K562 (cell line): ENCODE results near the gene AMIGO1. TPM values are rescaled to one million over a fixed set of nuclear protein-coding genes. Genes with fewer than 3 reads are reported as not detected.
A peak's percentile ranks its signal among the peaks of the same experiment; 100 is the strongest.

ENCODE experiments used
- ATAC-seq: fragments of 200-7000 bp; cut with Tn5 transposase; 3 replicates; pipeline ENCODE4 v1.9.1; 2020; ENCODE audit warnings: moderate library complexity
- BruUV-seq: library from RNA; stranded (reverse); fragments of 400-500 nt; replicated peaks from 2 replicates; lab custom pipeline; 2021; lab: Mats Ljungman, UMichigan
- CTCF ChIA-PET: fragments of 300-600 bp; formaldehyde crosslinking; extraction: SDS; loops from one replicate; lab custom pipeline; 2021; ENCODE audit warnings: low intra/inter-chr PET ratio; lab: Yijun Ruan, JAX
- POLR2A ChIA-PET: fragments of 300-600, 350-650 bp; sonication (Branson Sonifier 250); formaldehyde crosslinking; extraction: SDS; loops from one replicate; lab custom pipeline; 2021; ENCODE audit warnings: antibody characterized with exemption, inconsistent platforms; lab: Yijun Ruan, JAX
- DNase-seq, 4 experiments: peaks; one replicate each; pipeline versions ENCODE4 v3.0.0 to v3.0.0-alpha.2; 2011 to 2018; ENCODE audit warnings: low spot score in 3 of 4, mixed read lengths in 3 of 4; ENCODE audit errors: extremely low read depth in 1 of 4
- FAIRE-seq: peaks from 2 replicates; lab custom pipeline; 2011; peaks lifted over from hg19 to GRCh38; lab: Jason Lieb, UNC
- H2AFZ ChIP-seq: 2 replicates; pipeline ENCODE4 v1.6.0; 2011; ENCODE audit warnings: low read depth, low read length, control low read depth, inconsistent platforms
- H3K27ac ChIP-seq: fragments of 200-600 bp; 3 replicates; pipeline ENCODE4 v1.8.0; 2011; ENCODE audit warnings: low read depth, mild to moderate bottlenecking, control low read depth, inconsistent platforms, low read length, moderate library complexity, mixed read lengths; ENCODE audit errors: extremely low read depth
- H3K27me3 ChIP-seq, 2 experiments: fragments of 300-600 bp in 1 of 2; 2 replicates in 1 of 2; 3 replicates in 1 of 2; pipeline versions ENCODE4 v1.6.0 to v1.8.0; 2011; ENCODE audit warnings: inconsistent platforms in 2 of 2, low read length in 2 of 2, mild to moderate bottlenecking in 1 of 2, mixed read lengths in 1 of 2, moderate library complexity in 1 of 2; ENCODE audit not compliant: control insufficient read depth in 2 of 2, insufficient read depth in 2 of 2
- H3K36me3 ChIP-seq: fragments of 300-600 bp; 3 replicates; pipeline ENCODE4 v1.8.0; 2011; ENCODE audit warnings: mild to moderate bottlenecking, low read length, inconsistent platforms; ENCODE audit not compliant: control insufficient read depth, insufficient read depth
- H3K4me1 ChIP-seq, 2 experiments: fragments of 200-600 bp in 1 of 2; replicated peaks in 1 of 2; 2 replicates in 1 of 2; 3 replicates in 1 of 2; pipeline versions ENCODE4 v1.5.1 to v1.8.0; 2011; ENCODE audit warnings: inconsistent platforms in 2 of 2, low read length in 2 of 2, mild to moderate bottlenecking in 1 of 2, mixed read lengths in 1 of 2, moderate library complexity in 1 of 2; ENCODE audit not compliant: control insufficient read depth in 2 of 2, insufficient read depth in 2 of 2
- H3K4me2 ChIP-seq: 2 replicates; pipeline ENCODE4 v1.6.1; 2011; ENCODE audit warnings: low read length, control low read depth, inconsistent platforms, mixed read lengths; ENCODE audit not compliant: insufficient read depth
- H3K4me3 ChIP-seq: fragments of 200-600 bp; sonication (generic), shearing (Covaris generic); 2 replicates; pipeline ENCODE4 v1.5.1; 2016; ENCODE audit warnings: control low read depth, inconsistent platforms
- H3K79me2 ChIP-seq: fragments of 200-600 bp; 3 replicates; pipeline ENCODE4 v1.8.0; 2011; ENCODE audit warnings: low read length, inconsistent platforms; ENCODE audit not compliant: control insufficient read depth, insufficient read depth
- H3K9ac ChIP-seq, 2 experiments: 2 replicates each; pipeline versions ENCODE4 v1.6.0 to v1.6.1; 2011; ENCODE audit warnings: low read depth in 2 of 2, low read length in 2 of 2, control low read depth in 1 of 2, inconsistent platforms in 1 of 2, mild to moderate bottlenecking in 1 of 2, mixed read lengths in 1 of 2; ENCODE audit not compliant: insufficient read depth in 1 of 2
- H3K9me1 ChIP-seq: one replicate; pipeline ENCODE4 v1.6.0; 2011; ENCODE audit warnings: inconsistent platforms, mild to moderate bottlenecking, low read length, moderate library complexity; ENCODE audit not compliant: control insufficient read depth, insufficient read depth
- H3K9me3 ChIP-seq: replicated peaks from 2 replicates; pipeline ENCODE4 v1.5.1; 2011; ENCODE audit warnings: low read depth, low read length, inconsistent platforms; ENCODE audit not compliant: control insufficient read depth, insufficient read depth
- H4K20me1 ChIP-seq: replicated peaks from 2 replicates; pipeline ENCODE4 v1.6.1; 2011; ENCODE audit warnings: low read length, inconsistent platforms, mixed read lengths; ENCODE audit not compliant: control insufficient read depth, insufficient read depth
- ETV6 ChIP-seq, 3 experiments: fragments of 150-350 bp in 1 of 3; sonication (generic) in 1 of 3; formaldehyde crosslinking in 1 of 3; IDR thresholded peaks; 2 replicates each; pipeline versions ENCODE4 v1.6.1 to v1.8.0; 2014 to 2022; ENCODE audit warnings: borderline replicate concordance in 2 of 3, low read depth in 2 of 3, antibody characterized with exemption in 1 of 3, low read length in 1 of 3, mild to moderate bottlenecking in 1 of 3, missing genetic modification reagents in 1 of 3
- HDAC6 ChIP-seq: IDR thresholded peaks from 2 replicates; pipeline ENCODE4 v1.6.1; 2012; ENCODE audit warnings: low read depth, mild to moderate bottlenecking, control low read depth, inconsistent platforms, low read length, moderate library complexity
- HDGF ChIP-seq: fragments of 450-650 bp; IDR thresholded peaks from 2 replicates; pipeline ENCODE4 v1.6.1; 2016
- IRF2 ChIP-seq: sonication (generic); formaldehyde crosslinking; IDR thresholded peaks from 2 replicates; pipeline ENCODE4 v1.8.1; 2022; ENCODE audit warnings: mild to moderate bottlenecking, missing genetic modification reagents
- SLC30A9 ChIP-seq: fragments of 250-450 bp; sonication (Bioruptor Pico); IDR thresholded peaks from 2 replicates; pipeline ENCODE4 v1.8.0; 2022; ENCODE audit warnings: mild to moderate bottlenecking, moderate library complexity
- SPI1 ChIP-seq: IDR thresholded peaks from 2 replicates; pipeline ENCODE4 v1.6.1; 2011; ENCODE audit warnings: low read depth, low read length, control low read depth, borderline replicate concordance
- ZNF282 ChIP-seq: sonication (generic); formaldehyde crosslinking; IDR thresholded peaks from 2 replicates; pipeline ENCODE4 v1.8.1; 2023; ENCODE audit warnings: missing genetic modification reagents
- ZNF316 ChIP-seq: fragments of 450-650 bp; IDR thresholded peaks from 2 replicates; pipeline ENCODE4 v1.6.1; 2016
- ZNF408 ChIP-seq: fragments of 250-450 bp; sonication (Bioruptor Pico); IDR thresholded peaks from 2 replicates; pipeline ENCODE4 v1.4.0; 2020; ENCODE audit warnings: low read depth, mild to moderate bottlenecking, moderate library complexity
- WGBS: fragments of 100-300 bp; shearing (Covaris generic); methylation state at CpG from one replicate; pipeline ENCODE4 v1.1.6; 2016; ENCODE audit warnings: low coverage, mixed read lengths; ENCODE audit not compliant: insufficient coverage; ENCODE audit errors: missing lambda C conversion rate; 5-methylcytosine and 5-hydroxymethylcytosine counted together
- in situ Hi-C: fragments of 300-500 bp; cut with MboI; formaldehyde crosslinking; loops from 4 replicates; pipeline ENCODE4 v1.15.0; 2018; ENCODE audit warnings: inconsistent platforms, mixed read lengths
- intact Hi-C: fragments of 100-400 bp; cut with micrococcal nuclease; formaldehyde crosslinking; loops from 2 replicates; pipeline ENCODE4 v1.14.2; 2022
- polyA plus RNA-seq, 8 experiments: library from polyadenylated mRNA; depleted of rRNA in 4 of 8; stranded (reverse) in 5 of 8; unstranded in 3 of 8; fragments of >200 nt; fragmentation: Nextera tagmentation in 2 of 8; fragmentation: Illumina TruSeq in 1 of 8; extraction: Ambion mirVana in 2 of 8; extraction: Trizol in 1 of 8; gene quantifications; 2 replicates each; pipeline versions ENCODE4 v1.2.1 to v1.2.3, GENCODE V29; 2011 to 2014; ENCODE audit warnings: inconsistent platforms in 1 of 8, missing spikeins in 1 of 8
- total RNA-seq, 7 experiments: library from RNA; depleted of rRNA in 6 of 7; stranded (reverse); fragments of >200 nt in 6 of 7; fragmentation: Illumina TruSeq in 2 of 7; extraction: Trizol in 2 of 7; gene quantifications; 2 replicates each; pipeline versions ENCODE4 v1.2.1 to v1.2.3, GENCODE V29; 2011 to 2021; ENCODE audit warnings: low replicate concordance in 1 of 7
- TF ChIP-seq, protein P1 (sequence below): sonication (generic); formaldehyde crosslinking; IDR thresholded peaks from 2 replicates; pipeline ENCODE4 v1.4.0; 2020; ENCODE audit warnings: mild to moderate bottlenecking, missing genetic modification reagents
- TF ChIP-seq, protein P2 (sequence below): sonication (generic); formaldehyde crosslinking; IDR thresholded peaks from 2 replicates; pipeline ENCODE4 v1.8.0; 2022; ENCODE audit warnings: mild to moderate bottlenecking, missing genetic modification reagents
- TF ChIP-seq, protein P3 (sequence below): sonication (generic); formaldehyde crosslinking; IDR thresholded peaks from 2 replicates; pipeline ENCODE4 v1.9.0; 2022; ENCODE audit warnings: mild to moderate bottlenecking, missing genetic modification reagents

Gene AMIGO1
- total and polyA plus RNA-seq, 9 of the 15 experiments (the other 6 are each of a cell fraction or from before 2014, with no cell fraction given) = 0.24 to 1.0 (median 0.54) TPM

DNA sequence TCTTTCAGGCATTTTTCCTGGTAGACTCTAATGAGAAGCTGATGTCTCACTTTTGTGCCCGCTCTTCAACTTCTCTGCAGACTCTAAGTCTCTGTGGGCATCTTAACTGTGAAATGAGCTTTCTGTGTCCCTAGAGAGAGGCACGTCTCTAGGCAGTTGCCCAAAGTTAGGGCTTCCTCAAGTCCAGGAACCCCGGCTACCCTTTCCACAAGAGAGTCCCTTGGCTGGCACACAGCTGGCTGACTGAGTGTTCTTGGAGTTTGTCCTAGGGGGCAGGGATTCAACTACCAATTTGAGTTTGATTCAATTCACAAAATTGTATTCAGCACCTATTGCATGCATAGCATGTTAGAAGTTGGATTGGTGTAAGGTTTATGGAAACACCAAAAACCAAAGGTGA lies 31.6 kb upstream of the AMIGO1 start:
- Histone ChIP-seq H2AFZ (peak overlapping the region; percentile 28; the same call in 1 of the 2 replicates), H3K9me3 (no peaks in the 10 kb centered on the region), H3K4me3 (no peak overlapping the region), H3K27ac (no peak overlapping the region), H3K9ac (no peak overlapping the region), H3K9me1 (no peaks in the 10 kb centered on the region), H3K79me2 (no peaks in the 10 kb centered on the region), H3K4me1 (peaks cover 2 to 16% of the 10 kb centered on the region in 2 experiments; a peak in 3 of 5 replicates), H3K4me2 (no peak overlapping the region), H4K20me1 (no peaks in the 10 kb centered on the region), H3K36me3 (no peaks in the 10 kb centered on the region), H3K27me3 (peaks cover 2 to 13% of the 10 kb centered on the region in 2 experiments; a peak in 2 of 5 replicates)
- in situ Hi-C loops = no loop called here
- CTCF ChIA-PET = no interaction called here
- DNase-seq (peak in 1 of 4 experiments; percentile 4), ATAC-seq (no peak), FAIRE-seq (no peak)
- no TSS peak for BruUV-seq
- peak; percentile 11; the same call in 1 of the 2 replicates for TF ChIP-seq IRF2 (CRISPR knock-in tag)
- TF ChIP-seq ZNF282 (CRISPR knock-in tag) = no peak
- no peak for TF ChIP-seq ZNF316
- TF ChIP-seq SLC30A9 = no peak
- POLR2A ChIA-PET = interaction anchor here (0.6 to 3.6 kb wide), 6 partner anchors 8 to 240 kb away, joined by 3 to 19 read pairs (median 8); partner anchors contain the start of gene GNAI3
- WGBS = 19% methylated on average over 3 of the region's 3 CpGs
- intact Hi-C loops = no loop called here

DNA sequence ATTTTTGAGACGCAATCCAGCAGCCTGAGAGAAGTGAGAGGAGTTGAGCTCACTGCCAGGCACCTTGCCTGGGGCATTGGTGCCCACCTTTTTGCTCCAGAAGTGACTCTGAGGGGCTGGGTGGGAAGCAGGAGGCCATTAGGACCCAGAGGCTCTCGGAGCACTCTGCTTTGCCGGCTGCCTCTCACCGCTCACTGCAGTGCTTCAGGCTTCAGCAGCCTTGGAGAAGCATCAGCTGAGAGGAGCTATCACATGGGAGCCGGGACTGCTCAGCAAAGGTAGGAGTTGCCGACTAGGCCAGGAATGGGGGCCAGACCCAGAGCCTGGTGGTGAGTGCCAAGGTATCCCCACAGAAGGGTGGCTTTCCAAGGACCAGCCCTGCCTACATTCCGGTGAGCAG lies 30.1 kb upstream of the AMIGO1 start, which contains the start of gene GPR61:
Gene GPR61 (plus strand): TSS at position 197 of the 400 bp plus-strand sequence. CDS start 3,151 bp downstream, outside the sequence.
- Histone ChIP-seq H3K4me1 (peaks cover 2 to 16% of the 10 kb centered on the region in 2 experiments; a peak in 3 of 5 replicates), H3K9me1 (no peaks in the 10 kb centered on the region), H3K36me3 (no peaks in the 10 kb centered on the region), H3K27ac (no peak within 1 kb of the TSS), H4K20me1 (no peaks in the 10 kb centered on the region), H3K27me3 (peaks cover 2 to 13% of the 10 kb centered on the region in 2 experiments; a peak in 2 of 5 replicates), H2AFZ (no peak within 1 kb of the TSS), H3K4me3 (no peak within 1 kb of the TSS), H3K79me2 (no peaks in the 10 kb centered on the region), H3K9ac (peak within 1 kb of the TSS in 1 of 2 experiments; percentile 12; a peak in 1 of 4 replicates), H3K4me2 (no peak within 1 kb of the TSS), H3K9me3 (no peaks in the 10 kb centered on the region)
- no peak for FAIRE-seq
- ATAC-seq = 0 out of 3 replicates have a peak, but pooled peaks have one; percentile 15
- ChIA-PET POLR2A (interaction anchor here (0.6 to 3.6 kb wide), 6 partner anchors 9 to 299 kb away, joined by 3 to 19 read pairs (median 3); partner anchors contain the start of gene GNAI3), CTCF (no interaction called here)
- BruUV-seq = no TSS peak
- intact Hi-C loops = loop anchor here (10.0 kb wide), 1 partner anchor 425 kb away; the partner anchor contains the start of gene ELAPOR1
- 9% methylated on average over 7 of the region's 7 CpGs for WGBS
- in situ Hi-C loops = no loop called here
- peak in 1 of 4 experiments; percentile 5 for DNase-seq
- TF ChIP-seq, protein P1, sequence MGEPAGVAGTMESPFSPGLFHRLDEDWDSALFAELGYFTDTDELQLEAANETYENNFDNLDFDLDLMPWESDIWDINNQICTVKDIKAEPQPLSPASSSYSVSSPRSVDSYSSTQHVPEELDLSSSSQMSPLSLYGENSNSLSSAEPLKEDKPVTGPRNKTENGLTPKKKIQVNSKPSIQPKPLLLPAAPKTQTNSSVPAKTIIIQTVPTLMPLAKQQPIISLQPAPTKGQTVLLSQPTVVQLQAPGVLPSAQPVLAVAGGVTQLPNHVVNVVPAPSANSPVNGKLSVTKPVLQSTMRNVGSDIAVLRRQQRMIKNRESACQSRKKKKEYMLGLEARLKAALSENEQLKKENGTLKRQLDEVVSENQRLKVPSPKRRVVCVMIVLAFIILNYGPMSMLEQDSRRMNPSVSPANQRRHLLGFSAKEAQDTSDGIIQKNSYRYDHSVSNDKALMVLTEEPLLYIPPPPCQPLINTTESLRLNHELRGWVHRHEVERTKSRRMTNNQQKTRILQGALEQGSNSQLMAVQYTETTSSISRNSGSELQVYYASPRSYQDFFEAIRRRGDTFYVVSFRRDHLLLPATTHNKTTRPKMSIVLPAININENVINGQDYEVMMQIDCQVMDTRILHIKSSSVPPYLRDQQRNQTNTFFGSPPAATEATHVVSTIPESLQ (CRISPR knock-in tag) = no peak
- TF ChIP-seq, protein P2, sequence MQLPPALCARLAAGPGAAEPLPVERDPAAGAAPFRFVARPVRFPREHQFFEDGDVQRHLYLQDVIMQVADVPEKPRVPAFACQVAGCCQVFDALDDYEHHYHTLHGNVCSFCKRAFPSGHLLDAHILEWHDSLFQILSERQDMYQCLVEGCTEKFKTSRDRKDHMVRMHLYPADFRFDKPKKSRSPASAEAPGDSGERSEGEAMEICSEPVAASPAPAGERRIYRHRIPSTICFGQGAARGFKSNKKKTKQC (CRISPR knock-in tag) = no peak
- TF ChIP-seq ZNF408 (no peak), ETV6 (IDR thresholded peaks at IDR 0.05; ENCODE audit: borderline replicate concordance in 1 of 2, low read depth in 2 of 2, low read length in 1 of 2) (no peak), ETV6 (CRISPR knock-in tag; IDR thresholded peaks at IDR 0.05; ENCODE audit: borderline replicate concordance) (no peak), HDAC6 (no peak), HDGF (no peak), SPI1 (no peak)
- TF ChIP-seq, protein P3, sequence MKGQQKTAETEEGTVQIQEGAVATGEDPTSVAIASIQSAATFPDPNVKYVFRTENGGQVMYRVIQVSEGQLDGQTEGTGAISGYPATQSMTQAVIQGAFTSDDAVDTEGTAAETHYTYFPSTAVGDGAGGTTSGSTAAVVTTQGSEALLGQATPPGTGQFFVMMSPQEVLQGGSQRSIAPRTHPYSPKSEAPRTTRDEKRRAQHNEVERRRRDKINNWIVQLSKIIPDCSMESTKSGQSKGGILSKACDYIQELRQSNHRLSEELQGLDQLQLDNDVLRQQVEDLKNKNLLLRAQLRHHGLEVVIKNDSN (CRISPR knock-in tag) = no peak
